ENCODE results near the gene TULP1.

Gene TULP1

GRCh38 chr6:35478259-35478658 lies 34.4 kb downstream of the TULP1 start:
- Histone ChIP-seq H3K9ac (ENCODE audit: low read length in 5 of 5) (no peak overlapping the region), H3K27ac (ENCODE audit: low read depth, low read length) (no peak overlapping the region), H3K27me3 (ENCODE audit: control insufficient read depth in 5 of 5, insufficient read depth in 4 of 5, low read length in 5 of 5) (no peaks in the 10 kb centered on the region), H3K4me3 (ENCODE audit: low read depth in 1 of 5, low read length in 5 of 5) (no peak overlapping the region), H3K4me1 (ENCODE audit: control insufficient read depth in 5 of 5, insufficient read depth in 5 of 5, low read length in 5 of 5) (no peaks in the 10 kb centered on the region), H3K9me3 (ENCODE audit: control insufficient read depth in 5 of 5, low read length in 5 of 5) (no peaks in the 10 kb centered on the region), H3K36me3 (ENCODE audit: control insufficient read depth in 5 of 5, insufficient read depth in 5 of 5, low read length in 5 of 5) (peaks cover 0 to 67% (median 31%) of the 10 kb centered on the region in 5 donors)

GRCh38 chr6:35477551-35478179 lies 35.0 kb downstream of the TULP1 start:
- no peak overlapping the region for H3K27ac ChIP-seq (ENCODE audit: low read depth, low read length)
- H3K4me1 ChIP-seq (ENCODE audit: control insufficient read depth in 5 of 5, insufficient read depth in 5 of 5, low read length in 5 of 5) = no peaks in the 10 kb centered on the region
- no peaks in the 10 kb centered on the region for H3K27me3 ChIP-seq (ENCODE audit: control insufficient read depth in 5 of 5, insufficient read depth in 4 of 5, low read length in 5 of 5)
- H3K9ac ChIP-seq (ENCODE audit: low read length in 5 of 5) = no peak overlapping the region
- H3K36me3 ChIP-seq (ENCODE audit: control insufficient read depth in 5 of 5, insufficient read depth in 5 of 5, low read length in 5 of 5) = peaks cover 0 to 68% (median 32%) of the 10 kb centered on the region in 5 donors
- H3K4me3 ChIP-seq (ENCODE audit: low read depth in 1 of 5, low read length in 5 of 5) = no peak overlapping the region
- no peaks in the 10 kb centered on the region for H3K9me3 ChIP-seq (ENCODE audit: control insufficient read depth in 5 of 5, low read length in 5 of 5)

GRCh38 chr6:35477028-35477427 lies 35.7 kb downstream of the TULP1 start:
- Histone ChIP-seq H3K27ac (ENCODE audit: low read depth, low read length) (no peak overlapping the region), H3K36me3 (ENCODE audit: control insufficient read depth in 5 of 5, insufficient read depth in 5 of 5, low read length in 5 of 5) (peaks cover 3 to 75% (median 34%) of the 10 kb centered on the region in 5 donors), H3K4me3 (ENCODE audit: low read depth in 1 of 5, low read length in 5 of 5) (no peak overlapping the region), H3K27me3 (ENCODE audit: control insufficient read depth in 5 of 5, insufficient read depth in 4 of 5, low read length in 5 of 5) (no peaks in the 10 kb centered on the region), H3K9me3 (ENCODE audit: control insufficient read depth in 5 of 5, low read length in 5 of 5) (no peaks in the 10 kb centered on the region), H3K4me1 (ENCODE audit: control insufficient read depth in 5 of 5, insufficient read depth in 5 of 5, low read length in 5 of 5) (peaks cover 0 to 4% (median 0%) of the 10 kb centered on the region in 5 donors), H3K9ac (ENCODE audit: low read length in 5 of 5) (no peak overlapping the region)

- no peaks in the 10 kb centered on the region for H3K9me3 ChIP-seq (ENCODE audit: control insufficient read depth in 5 of 5, low read length in 5 of 5)
- H3K4me3 ChIP-seq (ENCODE audit: low read depth in 1 of 5, low read length in 5 of 5) = no peak overlapping the region
- peaks cover 0 to 10% (median 0%) of the 10 kb centered on the region in 5 donors for H3K4me1 ChIP-seq (ENCODE audit: control insufficient read depth in 5 of 5, insufficient read depth in 5 of 5, low read length in 5 of 5)
- H3K9ac ChIP-seq (ENCODE audit: low read length in 5 of 5) = no peak overlapping the region
- H3K27me3 ChIP-seq (ENCODE audit: control insufficient read depth in 5 of 5, insufficient read depth in 4 of 5, low read length in 5 of 5) = no peaks in the 10 kb centered on the region
- H3K36me3 ChIP-seq (ENCODE audit: control insufficient read depth in 5 of 5, insufficient read depth in 5 of 5, low read length in 5 of 5) = peaks cover 3 to 85% (median 38%) of the 10 kb centered on the region in 5 donors
- H3K27ac ChIP-seq (ENCODE audit: low read depth, low read length) = no peak overlapping the region
These were observed 36.7 kb downstream of the TULP1 start for GRCh38 chr6:35476004-35476403.

GRCh38 chr6:35475573-35475972 lies 37.1 kb downstream of the TULP1 start:
- Histone ChIP-seq H3K36me3 (ENCODE audit: control insufficient read depth in 5 of 5, insufficient read depth in 5 of 5, low read length in 5 of 5) (peaks cover 5 to 88% (median 41%) of the 10 kb centered on the region in 5 donors), H3K27ac (ENCODE audit: low read depth, low read length) (no peak overlapping the region), H3K9me3 (ENCODE audit: control insufficient read depth in 5 of 5, low read length in 5 of 5) (no peaks in the 10 kb centered on the region), H3K9ac (ENCODE audit: low read length in 5 of 5) (no peak overlapping the region), H3K27me3 (ENCODE audit: control insufficient read depth in 5 of 5, insufficient read depth in 4 of 5, low read length in 5 of 5) (no peaks in the 10 kb centered on the region), H3K4me3 (ENCODE audit: low read depth in 1 of 5, low read length in 5 of 5) (no peak overlapping the region), H3K4me1 (ENCODE audit: control insufficient read depth in 5 of 5, insufficient read depth in 5 of 5, low read length in 5 of 5) (peaks cover 0 to 14% (median 0%) of the 10 kb centered on the region in 5 donors)

GRCh38 chr6:35474942-35475570 lies 37.6 kb downstream of the TULP1 start:
- Histone ChIP-seq H3K9me3 (ENCODE audit: control insufficient read depth in 5 of 5, low read length in 5 of 5) (no peaks in the 10 kb centered on the region), H3K27ac (ENCODE audit: low read depth, low read length) (no peak overlapping the region), H3K27me3 (ENCODE audit: control insufficient read depth in 5 of 5, insufficient read depth in 4 of 5, low read length in 5 of 5) (no peaks in the 10 kb centered on the region), H3K36me3 (ENCODE audit: control insufficient read depth in 5 of 5, insufficient read depth in 5 of 5, low read length in 5 of 5) (peaks cover 5 to 88% (median 46%) of the 10 kb centered on the region in 5 donors), H3K9ac (ENCODE audit: low read length in 5 of 5) (no peak overlapping the region), H3K4me3 (ENCODE audit: low read depth in 1 of 5, low read length in 5 of 5) (no peak overlapping the region), H3K4me1 (ENCODE audit: control insufficient read depth in 5 of 5, insufficient read depth in 5 of 5, low read length in 5 of 5) (peaks cover 0 to 18% (median 4%) of the 10 kb centered on the region in 5 donors)

GRCh38 chr6:35474131-35474941 lies 38.4 kb downstream of the TULP1 start:
- peaks cover 5 to 88% (median 50%) of the 10 kb centered on the region in 5 donors for H3K36me3 ChIP-seq (ENCODE audit: control insufficient read depth in 5 of 5, insufficient read depth in 5 of 5, low read length in 5 of 5)
- H3K9me3 ChIP-seq (ENCODE audit: control insufficient read depth in 5 of 5, low read length in 5 of 5) = no peaks in the 10 kb centered on the region
- H3K27ac ChIP-seq (ENCODE audit: low read depth, low read length) = no peak overlapping the region
- no peak overlapping the region for H3K4me3 ChIP-seq (ENCODE audit: low read depth in 1 of 5, low read length in 5 of 5)
- peaks cover 0 to 26% (median 11%) of the 10 kb centered on the region in 5 donors for H3K4me1 ChIP-seq (ENCODE audit: control insufficient read depth in 5 of 5, insufficient read depth in 5 of 5, low read length in 5 of 5)
- no peaks in the 10 kb centered on the region for H3K27me3 ChIP-seq (ENCODE audit: control insufficient read depth in 5 of 5, insufficient read depth in 4 of 5, low read length in 5 of 5)
- H3K9ac ChIP-seq (ENCODE audit: low read length in 5 of 5) = no peak overlapping the region

GRCh38 chr6:35473850-35474130 lies 38.9 kb downstream of the TULP1 start:
- no peak overlapping the region for H3K4me3 ChIP-seq (ENCODE audit: low read depth in 1 of 5, low read length in 5 of 5)
- no peaks in the 10 kb centered on the region for H3K9me3 ChIP-seq (ENCODE audit: control insufficient read depth in 5 of 5, low read length in 5 of 5)
- H3K36me3 ChIP-seq (ENCODE audit: control insufficient read depth in 5 of 5, insufficient read depth in 5 of 5, low read length in 5 of 5) = peaks cover 5 to 84% (median 48%) of the 10 kb centered on the region in 5 donors
- H3K27ac ChIP-seq (ENCODE audit: low read depth, low read length) = no peak overlapping the region
- H3K9ac ChIP-seq (ENCODE audit: low read length in 5 of 5) = no peak overlapping the region
- no peaks in the 10 kb centered on the region for H3K27me3 ChIP-seq (ENCODE audit: control insufficient read depth in 5 of 5, insufficient read depth in 4 of 5, low read length in 5 of 5)
- peaks cover 0 to 31% (median 17%) of the 10 kb centered on the region in 5 donors for H3K4me1 ChIP-seq (ENCODE audit: control insufficient read depth in 5 of 5, insufficient read depth in 5 of 5, low read length in 5 of 5)

- no peak overlapping the region for H3K4me3 ChIP-seq (ENCODE audit: low read depth in 1 of 5, low read length in 5 of 5)
- no peak overlapping the region for H3K9ac ChIP-seq (ENCODE audit: low read length in 5 of 5)
- H3K27me3 ChIP-seq (ENCODE audit: control insufficient read depth in 5 of 5, insufficient read depth in 4 of 5, low read length in 5 of 5) = no peaks in the 10 kb centered on the region
- H3K9me3 ChIP-seq (ENCODE audit: control insufficient read depth in 5 of 5, low read length in 5 of 5) = no peaks in the 10 kb centered on the region
- no peak overlapping the region for H3K27ac ChIP-seq (ENCODE audit: low read depth, low read length)
- peaks cover 5 to 80% (median 47%) of the 10 kb centered on the region in 5 donors for H3K36me3 ChIP-seq (ENCODE audit: control insufficient read depth in 5 of 5, insufficient read depth in 5 of 5, low read length in 5 of 5)
- H3K4me1 ChIP-seq (ENCODE audit: control insufficient read depth in 5 of 5, insufficient read depth in 5 of 5, low read length in 5 of 5) = peaks cover 0 to 34% (median 21%) of the 10 kb centered on the region in 5 donors
These were observed 39.4 kb downstream of the TULP1 start for GRCh38 chr6:35473075-35473849.
